K562 (cell line): ENCODE data around the gene STK11. TPM values are rescaled to one million over a fixed set of nuclear protein-coding genes. Genes with fewer than 3 reads are reported as not detected.
A peak's percentile ranks its signal among the peaks of the same experiment; 100 is the strongest.

Experiments
- ARID4B ChIP-seq: sonication (generic); formaldehyde crosslinking; IDR thresholded peaks from 2 replicates; pipeline ENCODE4 v1.8.0; 2022; ENCODE audit warnings: mild to moderate bottlenecking, missing genetic modification reagents
- EGR1 ChIP-seq: fragments of 450-650 bp; conservative IDR thresholded peaks from 2 replicates; pipeline ENCODE4 v1.6.1; 2017; ENCODE audit warnings: mild to moderate bottlenecking
- EP400 ChIP-seq: fragments of 450-650 bp; IDR thresholded peaks from 2 replicates; pipeline ENCODE4 v1.6.1; 2017; ENCODE audit warnings: antibody characterized with exemption, mild to moderate bottlenecking, moderate library complexity
- RAD51 ChIP-seq: fragments of 450-650 bp; IDR thresholded peaks from 2 replicates; pipeline ENCODE4 v1.7.1; 2016; ENCODE audit warnings: low read depth, mild to moderate bottlenecking, borderline replicate concordance
- ZNF395 ChIP-seq: fragments of 200-800 bp; sonication (Bioruptor generic); IDR thresholded peaks from 2 replicates; pipeline ENCODE4 v1.6.1; 2017; ENCODE audit warnings: missing genetic modification characterization, missing compliant biosample characterization
- polyA plus RNA-seq, 8 experiments: library from polyadenylated mRNA; depleted of rRNA in 4 of 8; stranded (reverse) in 5 of 8; unstranded in 3 of 8; fragments of >200 nt; fragmentation: Nextera tagmentation in 2 of 8; fragmentation: Illumina TruSeq in 1 of 8; extraction: Ambion mirVana in 2 of 8; extraction: Trizol in 1 of 8; gene quantifications; 2 replicates each; pipeline versions ENCODE4 v1.2.1 to v1.2.3, GENCODE V29; 2011 to 2014; ENCODE audit warnings: inconsistent platforms in 1 of 8, missing spikeins in 1 of 8
- total RNA-seq, 7 experiments: library from RNA; depleted of rRNA in 6 of 7; stranded (reverse); fragments of >200 nt in 6 of 7; fragmentation: Illumina TruSeq in 2 of 7; extraction: Trizol in 2 of 7; gene quantifications; 2 replicates each; pipeline versions ENCODE4 v1.2.1 to v1.2.3, GENCODE V29; 2011 to 2021; ENCODE audit warnings: low replicate concordance in 1 of 7
- TF ChIP-seq, protein P1 (sequence below): fragments of 450-650 bp; IDR thresholded peaks from 2 replicates; pipeline ENCODE4 v1.6.1; 2016; ENCODE audit warnings: mild to moderate bottlenecking, moderate library complexity
- TF ChIP-seq, protein P2 (sequence below): sonication (generic); formaldehyde crosslinking; IDR thresholded peaks from 2 replicates; pipeline ENCODE4 v1.8.0; 2022; ENCODE audit warnings: mild to moderate bottlenecking, missing genetic modification reagents

The STK11 gene
- total and polyA plus RNA-seq, 9 of the 15 experiments (the other 6 are each of a cell fraction or from before 2014, with no cell fraction given) = 0.15 to 96.5 (median 31.7) TPM

DNA sequence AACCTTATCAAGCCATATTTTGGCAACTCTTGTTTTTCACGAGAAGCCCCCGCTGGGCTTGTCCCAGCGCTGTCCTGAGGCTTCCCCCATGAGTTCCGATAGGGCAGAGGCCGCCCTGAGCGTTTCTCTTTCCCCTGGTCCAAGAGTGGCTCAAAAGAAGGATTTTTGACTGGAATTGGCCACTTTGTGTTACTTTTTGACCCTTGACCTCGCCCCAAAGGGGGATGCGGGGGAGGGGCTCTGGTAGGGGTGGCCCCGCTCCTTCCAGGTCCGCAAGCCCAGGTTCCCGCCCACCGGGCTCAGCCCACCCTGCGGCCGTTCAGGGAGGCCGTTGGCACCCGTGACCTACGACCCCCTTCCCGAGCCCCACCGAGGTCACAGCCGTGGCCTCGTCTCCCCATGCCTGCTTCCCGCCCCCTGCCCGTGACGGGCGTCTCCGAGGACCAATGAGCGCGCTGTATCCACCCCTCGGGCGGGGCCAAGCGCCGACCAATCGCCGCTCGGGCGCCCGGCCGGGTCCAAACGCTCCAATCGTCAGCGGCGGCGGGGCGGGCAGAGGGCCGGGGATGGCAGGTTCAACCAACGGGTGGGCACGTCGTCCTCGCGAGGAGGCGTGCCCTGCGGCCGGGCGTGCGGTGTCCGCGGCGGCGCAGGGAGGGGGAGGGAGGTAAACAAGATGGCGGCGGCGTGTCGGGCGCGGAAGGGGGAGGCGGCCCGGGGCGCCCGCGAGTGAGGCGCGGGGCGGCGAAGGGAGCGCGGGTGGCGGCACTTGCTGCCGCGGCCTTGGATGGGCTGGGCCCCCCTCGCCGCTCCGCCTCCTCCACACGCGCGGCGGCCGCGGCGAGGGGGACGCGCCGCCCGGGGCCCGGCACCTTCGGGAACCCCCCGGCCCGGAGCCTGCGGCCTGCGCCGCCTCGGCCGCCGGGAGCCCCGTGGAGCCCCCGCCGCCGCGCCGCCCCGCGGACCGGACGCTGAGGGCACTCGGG is at the start of gene STK11 (continued):
- TF ChIP-seq, protein P1, sequence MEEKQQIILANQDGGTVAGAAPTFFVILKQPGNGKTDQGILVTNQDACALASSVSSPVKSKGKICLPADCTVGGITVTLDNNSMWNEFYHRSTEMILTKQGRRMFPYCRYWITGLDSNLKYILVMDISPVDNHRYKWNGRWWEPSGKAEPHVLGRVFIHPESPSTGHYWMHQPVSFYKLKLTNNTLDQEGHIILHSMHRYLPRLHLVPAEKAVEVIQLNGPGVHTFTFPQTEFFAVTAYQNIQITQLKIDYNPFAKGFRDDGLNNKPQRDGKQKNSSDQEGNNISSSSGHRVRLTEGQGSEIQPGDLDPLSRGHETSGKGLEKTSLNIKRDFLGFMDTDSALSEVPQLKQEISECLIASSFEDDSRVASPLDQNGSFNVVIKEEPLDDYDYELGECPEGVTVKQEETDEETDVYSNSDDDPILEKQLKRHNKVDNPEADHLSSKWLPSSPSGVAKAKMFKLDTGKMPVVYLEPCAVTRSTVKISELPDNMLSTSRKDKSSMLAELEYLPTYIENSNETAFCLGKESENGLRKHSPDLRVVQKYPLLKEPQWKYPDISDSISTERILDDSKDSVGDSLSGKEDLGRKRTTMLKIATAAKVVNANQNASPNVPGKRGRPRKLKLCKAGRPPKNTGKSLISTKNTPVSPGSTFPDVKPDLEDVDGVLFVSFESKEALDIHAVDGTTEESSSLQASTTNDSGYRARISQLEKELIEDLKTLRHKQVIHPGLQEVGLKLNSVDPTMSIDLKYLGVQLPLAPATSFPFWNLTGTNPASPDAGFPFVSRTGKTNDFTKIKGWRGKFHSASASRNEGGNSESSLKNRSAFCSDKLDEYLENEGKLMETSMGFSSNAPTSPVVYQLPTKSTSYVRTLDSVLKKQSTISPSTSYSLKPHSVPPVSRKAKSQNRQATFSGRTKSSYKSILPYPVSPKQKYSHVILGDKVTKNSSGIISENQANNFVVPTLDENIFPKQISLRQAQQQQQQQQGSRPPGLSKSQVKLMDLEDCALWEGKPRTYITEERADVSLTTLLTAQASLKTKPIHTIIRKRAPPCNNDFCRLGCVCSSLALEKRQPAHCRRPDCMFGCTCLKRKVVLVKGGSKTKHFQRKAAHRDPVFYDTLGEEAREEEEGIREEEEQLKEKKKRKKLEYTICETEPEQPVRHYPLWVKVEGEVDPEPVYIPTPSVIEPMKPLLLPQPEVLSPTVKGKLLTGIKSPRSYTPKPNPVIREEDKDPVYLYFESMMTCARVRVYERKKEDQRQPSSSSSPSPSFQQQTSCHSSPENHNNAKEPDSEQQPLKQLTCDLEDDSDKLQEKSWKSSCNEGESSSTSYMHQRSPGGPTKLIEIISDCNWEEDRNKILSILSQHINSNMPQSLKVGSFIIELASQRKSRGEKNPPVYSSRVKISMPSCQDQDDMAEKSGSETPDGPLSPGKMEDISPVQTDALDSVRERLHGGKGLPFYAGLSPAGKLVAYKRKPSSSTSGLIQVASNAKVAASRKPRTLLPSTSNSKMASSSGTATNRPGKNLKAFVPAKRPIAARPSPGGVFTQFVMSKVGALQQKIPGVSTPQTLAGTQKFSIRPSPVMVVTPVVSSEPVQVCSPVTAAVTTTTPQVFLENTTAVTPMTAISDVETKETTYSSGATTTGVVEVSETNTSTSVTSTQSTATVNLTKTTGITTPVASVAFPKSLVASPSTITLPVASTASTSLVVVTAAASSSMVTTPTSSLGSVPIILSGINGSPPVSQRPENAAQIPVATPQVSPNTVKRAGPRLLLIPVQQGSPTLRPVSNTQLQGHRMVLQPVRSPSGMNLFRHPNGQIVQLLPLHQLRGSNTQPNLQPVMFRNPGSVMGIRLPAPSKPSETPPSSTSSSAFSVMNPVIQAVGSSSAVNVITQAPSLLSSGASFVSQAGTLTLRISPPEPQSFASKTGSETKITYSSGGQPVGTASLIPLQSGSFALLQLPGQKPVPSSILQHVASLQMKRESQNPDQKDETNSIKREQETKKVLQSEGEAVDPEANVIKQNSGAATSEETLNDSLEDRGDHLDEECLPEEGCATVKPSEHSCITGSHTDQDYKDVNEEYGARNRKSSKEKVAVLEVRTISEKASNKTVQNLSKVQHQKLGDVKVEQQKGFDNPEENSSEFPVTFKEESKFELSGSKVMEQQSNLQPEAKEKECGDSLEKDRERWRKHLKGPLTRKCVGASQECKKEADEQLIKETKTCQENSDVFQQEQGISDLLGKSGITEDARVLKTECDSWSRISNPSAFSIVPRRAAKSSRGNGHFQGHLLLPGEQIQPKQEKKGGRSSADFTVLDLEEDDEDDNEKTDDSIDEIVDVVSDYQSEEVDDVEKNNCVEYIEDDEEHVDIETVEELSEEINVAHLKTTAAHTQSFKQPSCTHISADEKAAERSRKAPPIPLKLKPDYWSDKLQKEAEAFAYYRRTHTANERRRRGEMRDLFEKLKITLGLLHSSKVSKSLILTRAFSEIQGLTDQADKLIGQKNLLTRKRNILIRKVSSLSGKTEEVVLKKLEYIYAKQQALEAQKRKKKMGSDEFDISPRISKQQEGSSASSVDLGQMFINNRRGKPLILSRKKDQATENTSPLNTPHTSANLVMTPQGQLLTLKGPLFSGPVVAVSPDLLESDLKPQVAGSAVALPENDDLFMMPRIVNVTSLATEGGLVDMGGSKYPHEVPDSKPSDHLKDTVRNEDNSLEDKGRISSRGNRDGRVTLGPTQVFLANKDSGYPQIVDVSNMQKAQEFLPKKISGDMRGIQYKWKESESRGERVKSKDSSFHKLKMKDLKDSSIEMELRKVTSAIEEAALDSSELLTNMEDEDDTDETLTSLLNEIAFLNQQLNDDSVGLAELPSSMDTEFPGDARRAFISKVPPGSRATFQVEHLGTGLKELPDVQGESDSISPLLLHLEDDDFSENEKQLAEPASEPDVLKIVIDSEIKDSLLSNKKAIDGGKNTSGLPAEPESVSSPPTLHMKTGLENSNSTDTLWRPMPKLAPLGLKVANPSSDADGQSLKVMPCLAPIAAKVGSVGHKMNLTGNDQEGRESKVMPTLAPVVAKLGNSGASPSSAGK = peak; percentile 64
- peak; percentile 62; the same call in 1 of the 2 replicates for TF ChIP-seq ZNF395
- TF ChIP-seq EGR1 = peak; percentile 74
- TF ChIP-seq, protein P2, sequence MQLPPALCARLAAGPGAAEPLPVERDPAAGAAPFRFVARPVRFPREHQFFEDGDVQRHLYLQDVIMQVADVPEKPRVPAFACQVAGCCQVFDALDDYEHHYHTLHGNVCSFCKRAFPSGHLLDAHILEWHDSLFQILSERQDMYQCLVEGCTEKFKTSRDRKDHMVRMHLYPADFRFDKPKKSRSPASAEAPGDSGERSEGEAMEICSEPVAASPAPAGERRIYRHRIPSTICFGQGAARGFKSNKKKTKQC (CRISPR knock-in tag) = no peak
- TF ChIP-seq EP400 = peak; percentile 20
- no peak for TF ChIP-seq RAD51
- TF ChIP-seq ARID4B (CRISPR knock-in tag) = no peak
